ENCODE results near the gene ANKK1.

Gene ANKK1

GRCh38 chr11:113363996-113364641 is 23.5 kb upstream of the ANKK1 start:
- H3K27ac ChIP-seq, result peak overlapping the region; percentile 0; the same call in 1 of the 2 replicates
- DNase-seq (ENCODE audit: low spot score), result no peak
- ChIA-PET CTCF (no interaction called here), POLR2A (ENCODE audit: low non-redundant PET) (no interaction called here)
- TF ChIP-seq CTCF (conservative IDR thresholded peaks at IDR 0.05; ENCODE audit: low read depth), result no peak

GRCh38 chr11:113365895-113366294 is 21.7 kb upstream of the ANKK1 start:
- CTCF ChIA-PET, result no interaction called here
- no peak for TF ChIP-seq CTCF (conservative IDR thresholded peaks at IDR 0.05; ENCODE audit: low read depth)
- POLR2A ChIA-PET (ENCODE audit: low non-redundant PET), result no interaction called here
- no peak overlapping the region for H3K27ac ChIP-seq
- no peak for DNase-seq (ENCODE audit: low spot score)

- ChIA-PET POLR2A (ENCODE audit: low non-redundant PET) (no interaction called here), CTCF (no interaction called here)
- no peak for TF ChIP-seq CTCF (conservative IDR thresholded peaks at IDR 0.05; ENCODE audit: low read depth)
- H3K27ac ChIP-seq, result no peak overlapping the region
- DNase-seq (ENCODE audit: low spot score), result no peak
Observed at GRCh38 chr11:113369411-113369810, 18.2 kb upstream of the ANKK1 start.

- no peak for DNase-seq (ENCODE audit: low spot score)
- peak overlapping the region; percentile 19; the same call in 1 of the 2 replicates for H3K27ac ChIP-seq
- CTCF ChIA-PET, result no interaction called here
- TF ChIP-seq CTCF (conservative IDR thresholded peaks at IDR 0.05; ENCODE audit: low read depth), result no peak
- POLR2A ChIA-PET (ENCODE audit: low non-redundant PET), result no interaction called here
Observed at GRCh38 chr11:113370634-113371033, 16.9 kb upstream of the ANKK1 start.

GRCh38 chr11:113372309-113372708 is 15.3 kb upstream of the ANKK1 start:
- no peak overlapping the region for H3K27ac ChIP-seq
- ChIA-PET POLR2A (ENCODE audit: low non-redundant PET) (no interaction called here), CTCF (no interaction called here)
- no peak for DNase-seq (ENCODE audit: low spot score)
- TF ChIP-seq CTCF (conservative IDR thresholded peaks at IDR 0.05; ENCODE audit: low read depth), result no peak

GRCh38 chr11:113373306-113373705 is 14.3 kb upstream of the ANKK1 start:
- no peak for TF ChIP-seq CTCF (conservative IDR thresholded peaks at IDR 0.05; ENCODE audit: low read depth)
- ChIA-PET CTCF (no interaction called here), POLR2A (ENCODE audit: low non-redundant PET) (no interaction called here)
- H3K27ac ChIP-seq, result peak overlapping the region; percentile 59; the same call in 1 of the 2 replicates
- peak; percentile 67 for DNase-seq (ENCODE audit: low spot score)
